GM03348 (cell line): ENCODE results near the gene PUM1.
A peak's percentile ranks its signal among the peaks of the same experiment; 100 is the strongest.

ENCODE experiments used
- DNase-seq: peaks from one replicate; pipeline ENCODE4 v3.0.0; 2012; ENCODE audit warnings: low spot score

Gene PUM1

GRCh38 chr1:30892671-30893073, 172.8 kb downstream of the PUM1 start:
- no peak for DNase-seq

GRCh38 chr1:30891227-30891552, 174.3 kb downstream of the PUM1 start:
- DNase-seq, result no peak

GRCh38 chr1:30890502-30891226, 174.9 kb downstream of the PUM1 start:
- no peak for DNase-seq

- no peak for DNase-seq
These were observed 176.0 kb downstream of the PUM1 start for GRCh38 chr1:30889511-30889910.

- DNase-seq, result no peak
These were observed 176.5 kb downstream of the PUM1 start for GRCh38 chr1:30888975-30889374.

- DNase-seq, result peak; percentile 94
These were observed 177.1 kb downstream of the PUM1 start for GRCh38 chr1:30888391-30888790.

- peak; percentile 70 for DNase-seq
These were observed 177.8 kb downstream of the PUM1 start for GRCh38 chr1:30887485-30888315.

- no peak for DNase-seq
These were observed 178.6 kb downstream of the PUM1 start for GRCh38 chr1:30886710-30887428.

- no peak for DNase-seq
These were observed 179.7 kb downstream of the PUM1 start for GRCh38 chr1:30885570-30886522.

GRCh38 chr1:30884723-30885122, 180.8 kb downstream of the PUM1 start:
- no peak for DNase-seq

GRCh38 chr1:30883389-30884172, 181.9 kb downstream of the PUM1 start:
- DNase-seq, result no peak

- no peak for DNase-seq
These were observed 182.7 kb downstream of the PUM1 start for GRCh38 chr1:30882678-30883388.
